Tracheal epithelial cell (primary cell): ENCODE results near the gene RRAGD. TPM values are rescaled to one million over a fixed set of nuclear protein-coding genes. Genes with fewer than 3 reads are reported as not detected.

ENCODE experiments used
- total RNA-seq: library from RNA; depleted of rRNA; stranded (reverse); fragments of >200 nt; gene quantifications from 2 replicates; pipeline ENCODE4 v1.2.1, GENCODE V29; 2014

Gene RRAGD, protein sequence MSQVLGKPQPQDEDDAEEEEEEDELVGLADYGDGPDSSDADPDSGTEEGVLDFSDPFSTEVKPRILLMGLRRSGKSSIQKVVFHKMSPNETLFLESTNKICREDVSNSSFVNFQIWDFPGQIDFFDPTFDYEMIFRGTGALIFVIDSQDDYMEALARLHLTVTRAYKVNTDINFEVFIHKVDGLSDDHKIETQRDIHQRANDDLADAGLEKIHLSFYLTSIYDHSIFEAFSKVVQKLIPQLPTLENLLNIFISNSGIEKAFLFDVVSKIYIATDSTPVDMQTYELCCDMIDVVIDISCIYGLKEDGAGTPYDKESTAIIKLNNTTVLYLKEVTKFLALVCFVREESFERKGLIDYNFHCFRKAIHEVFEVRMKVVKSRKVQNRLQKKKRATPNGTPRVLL
- total RNA-seq: 5.5 and 15.4 TPM in 2 replicates

DNA sequence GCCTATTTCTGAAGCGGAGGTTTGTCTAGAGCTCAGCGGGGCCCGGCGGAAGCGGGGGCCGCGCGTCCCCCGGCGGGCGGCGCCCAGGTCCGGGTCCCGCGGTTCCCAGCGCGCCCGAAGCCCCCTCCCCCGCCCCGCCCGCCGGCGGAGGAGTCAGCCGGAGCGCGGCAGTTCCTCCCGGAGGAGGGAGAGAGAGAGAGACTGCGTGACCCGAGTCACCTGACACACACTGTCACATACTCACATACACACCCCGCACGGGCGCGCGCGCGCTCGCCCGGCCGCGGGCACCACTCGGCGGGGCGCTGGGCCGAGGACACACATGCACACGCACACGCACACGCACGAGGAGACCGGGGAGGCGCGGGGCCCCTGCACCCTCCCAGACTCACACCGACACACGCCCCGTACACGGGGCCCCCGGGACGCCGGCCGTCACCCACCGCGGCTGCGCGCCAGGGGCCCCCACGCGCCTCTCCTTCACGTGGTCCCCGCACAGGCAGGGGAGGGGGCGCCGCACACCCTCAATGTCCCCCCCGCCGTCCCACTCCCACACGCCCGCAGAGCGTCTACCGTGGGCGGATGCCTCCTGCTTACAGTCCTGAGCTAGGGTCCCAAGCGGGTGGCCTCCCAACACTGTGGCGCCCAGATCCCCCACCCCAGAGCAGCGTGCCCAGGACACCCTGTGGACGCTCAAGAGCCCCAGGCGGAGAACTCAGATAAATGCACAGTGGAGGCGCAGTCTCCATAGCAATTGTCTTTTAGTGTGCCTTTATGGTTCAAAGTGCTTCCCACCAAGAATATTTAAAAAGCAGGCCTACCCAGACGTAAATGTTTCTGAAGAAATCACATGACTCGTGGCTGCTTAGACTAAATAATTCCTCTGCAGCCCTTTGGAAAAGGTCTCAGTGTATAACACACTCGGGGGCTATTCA lies at the start of gene RRAGD:
RRAGD (minus strand) TSS at position 203 of the 935 bp plus-strand sequence. CDS start 280 bp downstream, outside the sequence.

GRCh38 chr6:89432875-89433251 lies 20.8 kb upstream of the RRAGD start, which contains the start of gene ANKRD6:
Gene ANKRD6 (plus strand): TSS chr6:89433152. CDS start chr6:89566977, 133,825 bp downstream.

GRCh38 chr6:89352278-89353117 lies 59.6 kb downstream of the RRAGD start, which contains the start of gene UBE2J1:
Gene UBE2J1 (minus strand): TSS chr6:89352722. CDS start chr6:89352569, 153 bp downstream.

GRCh38 chr6:89315249-89315885 lies 96.7 kb downstream of the RRAGD start, which contains the start of gene GABRR2:
Gene GABRR2 (minus strand): TSS chr6:89315299. CDS start chr6:89315165, 134 bp downstream.

Other genes starting within 250 kb of the RRAGD start
- gene GABRR1, start 194.9 kb downstream of the RRAGD start, total RNA-seq: not detected in 2 replicates
- not detected in 2 replicates for gene GABRR2, start 97.0 kb downstream of the RRAGD start, total RNA-seq
- 18.5 and 23.4 TPM in 2 replicates for gene UBE2J1, start 59.6 kb downstream of the RRAGD start, total RNA-seq
- gene ANKRD6, start 20.9 kb upstream of the RRAGD start, total RNA-seq: 7.7 and 9.6 TPM in 2 replicates
- gene LYRM2, start 226.5 kb upstream of the RRAGD start, total RNA-seq: 14.0 and 14.5 TPM in 2 replicates